Muscle layer of duodenum (tissue), 2 donors: ENCODE data around the gene KIF26A.

ENCODE experiments used
- H3K27ac ChIP-seq: one replicate; pipeline ENCODE4 v1.7.0; 2013; ENCODE audit warnings: mild to moderate bottlenecking, low read length
- H3K27me3 ChIP-seq: one replicate; pipeline ENCODE4 v1.7.0; 2013; ENCODE audit warnings: low read depth, mild to moderate bottlenecking, control low read depth, low read length
- H3K36me3 ChIP-seq, 2 donors: one replicate each; pipeline ENCODE4 v1.7.0; 2013; ENCODE audit warnings: low read length in 2 of 2, control low read depth in 1 of 2, mild to moderate bottlenecking in 1 of 2; ENCODE audit not compliant: insufficient read depth in 2 of 2, control insufficient read depth in 1 of 2
- H3K4me1 ChIP-seq, 2 donors: one replicate each; pipeline ENCODE4 v1.7.0; 2013; ENCODE audit warnings: low read length in 2 of 2, mild to moderate bottlenecking in 2 of 2, control low read depth in 1 of 2, moderate library complexity in 1 of 2; ENCODE audit not compliant: insufficient read depth in 2 of 2, control insufficient read depth in 1 of 2
- H3K4me3 ChIP-seq, 2 donors: one replicate each; pipeline ENCODE4 v1.7.0; 2013; ENCODE audit warnings: low read length in 2 of 2, low read depth in 1 of 2, mild to moderate bottlenecking in 1 of 2
- H3K9me3 ChIP-seq, 2 donors: one replicate each; pipeline ENCODE4 v1.7.0; 2013; ENCODE audit warnings: low read length in 2 of 2, control low read depth in 1 of 2, mild to moderate bottlenecking in 1 of 2; ENCODE audit not compliant: control insufficient read depth in 1 of 2
- donor health status: healthy.

The KIF26A gene

GRCh38 chr14:104229534-104230055 is 91.2 kb downstream of the KIF26A start:
- H3K4me1 ChIP-seq, result no peaks in the 10 kb centered on the region
- H3K4me3 ChIP-seq, result no peak overlapping the region
- no peaks in the 10 kb centered on the region for H3K27me3 ChIP-seq
- no peaks in the 10 kb centered on the region for H3K36me3 ChIP-seq
- no peak overlapping the region for H3K27ac ChIP-seq
- H3K9me3 ChIP-seq, result peaks cover 3 to 19% of the 10 kb centered on the region in 2 donors

GRCh38 chr14:104230119-104230815 is 91.9 kb downstream of the KIF26A start:
- no peak overlapping the region for H3K27ac ChIP-seq
- peaks cover 3 to 22% of the 10 kb centered on the region in 2 donors for H3K9me3 ChIP-seq
- no peaks in the 10 kb centered on the region for H3K4me1 ChIP-seq

More at GRCh38 chr14:104230119-104230815, 91.9 kb downstream of the KIF26A start:
- H3K36me3 ChIP-seq, result no peaks in the 10 kb centered on the region
- no peaks in the 10 kb centered on the region for H3K27me3 ChIP-seq
- no peak overlapping the region for H3K4me3 ChIP-seq
